ENCODE results near the gene CXCR3. TPM values are rescaled to one million over a fixed set of nuclear protein-coding genes. Genes with fewer than 3 reads are reported as not detected.
"Not testable (repeated sequence)": the region's sequence is repeated elsewhere in the genome, so short reads cannot be mapped to it uniquely, and the experiment has no call there.

Gene CXCR3
- total RNA-seq, 1 donor from 2014 or later = not detected

GRCh38 chrX:71617742-71618141 lies 569 bp downstream of the CXCR3 start:
- Mint-ChIP-seq H3K27me3 (ENCODE audit: unreplicated experiment) (no peaks in the 10 kb centered on the region), H3K27ac (ENCODE audit: unreplicated experiment) (no peak overlapping the region), H3K9me3 (ENCODE audit: unreplicated experiment) (no peaks in the 10 kb centered on the region), H3K4me3 (ENCODE audit: unreplicated experiment) (no peak overlapping the region), H3K4me1 (ENCODE audit: unreplicated experiment) (no peaks in the 10 kb centered on the region), H3K36me3 (ENCODE audit: unreplicated experiment) (peaks cover 16% of the 10 kb centered on the region)
- no peak for TF ChIP-seq CTCF (IDR thresholded peaks at IDR 0.05)
- DNase-seq (ENCODE audit: extremely low spot score, unreplicated experiment) = no peak

- no peaks in the 10 kb centered on the region for H3K9me3 Mint-ChIP-seq (ENCODE audit: unreplicated experiment)
- DNase-seq (ENCODE audit: extremely low spot score, unreplicated experiment) = no peak
These were observed 1.4 kb downstream of the CXCR3 start for GRCh38 chrX:71616672-71617529.

GRCh38 chrX:71615954-71616353 lies 2.4 kb downstream of the CXCR3 start:
- no peaks in the 10 kb centered on the region for H3K27me3 Mint-ChIP-seq (ENCODE audit: unreplicated experiment)
- no peak for DNase-seq (ENCODE audit: extremely low spot score, unreplicated experiment)
- H3K9me3 Mint-ChIP-seq (ENCODE audit: unreplicated experiment) = no peaks in the 10 kb centered on the region
- no peak overlapping the region for H3K4me3 Mint-ChIP-seq (ENCODE audit: unreplicated experiment)
- H3K4me1 Mint-ChIP-seq (ENCODE audit: unreplicated experiment) = no peaks in the 10 kb centered on the region
- H3K36me3 Mint-ChIP-seq (ENCODE audit: unreplicated experiment) = peaks cover 29% of the 10 kb centered on the region
- no peak overlapping the region for H3K27ac Mint-ChIP-seq (ENCODE audit: unreplicated experiment)
- TF ChIP-seq CTCF (IDR thresholded peaks at IDR 0.05) = no peak

More at GRCh38 chrX:71616672-71617529, 1.4 kb downstream of the CXCR3 start:
- H3K36me3 Mint-ChIP-seq (ENCODE audit: unreplicated experiment) = peaks cover 20% of the 10 kb centered on the region
- TF ChIP-seq CTCF (IDR thresholded peaks at IDR 0.05) = no peak
- H3K27me3 Mint-ChIP-seq (ENCODE audit: unreplicated experiment) = no peaks in the 10 kb centered on the region
- no peak overlapping the region for H3K27ac Mint-ChIP-seq (ENCODE audit: unreplicated experiment)
- no peaks in the 10 kb centered on the region for H3K4me1 Mint-ChIP-seq (ENCODE audit: unreplicated experiment)
- no peak overlapping the region for H3K4me3 Mint-ChIP-seq (ENCODE audit: unreplicated experiment)

- no peak for TF ChIP-seq CTCF (IDR thresholded peaks at IDR 0.05)
- H3K9me3 Mint-ChIP-seq (ENCODE audit: unreplicated experiment) = no peaks in the 10 kb centered on the region
- H3K27me3 Mint-ChIP-seq (ENCODE audit: unreplicated experiment) = no peaks in the 10 kb centered on the region
- H3K4me3 Mint-ChIP-seq (ENCODE audit: unreplicated experiment) = no peak overlapping the region
- no peak for DNase-seq (ENCODE audit: extremely low spot score, unreplicated experiment)
- no peak overlapping the region for H3K27ac Mint-ChIP-seq (ENCODE audit: unreplicated experiment)
- peaks cover 32% of the 10 kb centered on the region for H3K36me3 Mint-ChIP-seq (ENCODE audit: unreplicated experiment)
- H3K4me1 Mint-ChIP-seq (ENCODE audit: unreplicated experiment) = no peaks in the 10 kb centered on the region
These were observed 3.3 kb downstream of the CXCR3 start for GRCh38 chrX:71615056-71615455.

- TF ChIP-seq CTCF (IDR thresholded peaks at IDR 0.05) = no peak
- Mint-ChIP-seq H3K9me3 (ENCODE audit: unreplicated experiment) (peaks cover 4% of the 10 kb centered on the region), H3K4me3 (ENCODE audit: unreplicated experiment) (no peak overlapping the region), H3K4me1 (ENCODE audit: unreplicated experiment) (no peaks in the 10 kb centered on the region), H3K27me3 (ENCODE audit: unreplicated experiment) (no peaks in the 10 kb centered on the region), H3K27ac (ENCODE audit: unreplicated experiment) (no peak overlapping the region), H3K36me3 (ENCODE audit: unreplicated experiment) (peaks cover 51% of the 10 kb centered on the region)
- DNase-seq (ENCODE audit: extremely low spot score, unreplicated experiment) = no peak
These were observed 6.1 kb downstream of the CXCR3 start for GRCh38 chrX:71612256-71612655.

GRCh38 chrX:71611736-71612135 lies 6.6 kb downstream of the CXCR3 start:
- H3K36me3 Mint-ChIP-seq (ENCODE audit: unreplicated experiment) = peaks cover 51% of the 10 kb centered on the region
- DNase-seq (ENCODE audit: extremely low spot score, unreplicated experiment); H3K27ac Mint-ChIP-seq (ENCODE audit: unreplicated experiment); H3K27me3 Mint-ChIP-seq (ENCODE audit: unreplicated experiment); H3K4me1 Mint-ChIP-seq (ENCODE audit: unreplicated experiment); H3K9me3 Mint-ChIP-seq (ENCODE audit: unreplicated experiment); H3K4me3 Mint-ChIP-seq (ENCODE audit: unreplicated experiment): not testable (repeated sequence)

All from osteocyte (in vitro differentiated cells).